ENCODE measurements around the gene EXOC3L1. TPM values are rescaled to one million over a fixed set of nuclear protein-coding genes. Genes with fewer than 3 reads are reported as not detected.

EXOC3L1 gene
- polyA plus RNA-seq, 2 of the 4 experiments (the other 2 are of a cell fraction), result 0.06 TPM; not detected in 1

GRCh38 chr16:67184995-67185650, 4.8 kb downstream of the EXOC3L1 start:
- no peak for FAIRE-seq
- peak; percentile 73 to 91 for DNase-seq (ENCODE audit: low read depth in 1 of 2, low spot score in 1 of 2)
- ChIA-PET CTCF (interaction anchor here (0.5 to 10.7 kb wide), 61 partner anchors 9 to 293 kb away, joined by 3 to 162 read pairs (median 5); partner anchors contain the start of genes B3GNT9, CES3, FBXL8 and NOL3), POLR2A (interaction anchor here (1.5 to 1.6 kb wide), 3 partner anchors 11 to 167 kb away, joined by 3 to 4 read pairs (median 3); partner anchors contain the start of gene TMEM208)
- no peak for TF ChIP-seq RCOR1 (IDR thresholded peaks at IDR 0.05; ENCODE audit: low read depth, low read length)
- TF ChIP-seq TFCP2L1 (CRISPR knock-in tag; IDR thresholded peaks at IDR 0.05), result no peak
- peak; percentile 67; the same call in 1 of the 2 replicates for TF ChIP-seq HOXB13 (CRISPR knock-in tag; IDR thresholded peaks at IDR 0.05; ENCODE audit: low read depth)
- TF ChIP-seq EHF (CRISPR knock-in tag; IDR thresholded peaks at IDR 0.05), result 0 out of 2 replicates have a peak, but pooled peaks have one; percentile 30
- no peak for TF ChIP-seq PBX3 (IDR thresholded peaks at IDR 0.05)
- TF ChIP-seq HOXB5 (CRISPR knock-in tag; IDR thresholded peaks at IDR 0.05), result peak; percentile 70; the same call in 1 of the 2 replicates
- no peak for TF ChIP-seq KDM5A (IDR thresholded peaks at IDR 0.05)
- TF ChIP-seq FOSB (CRISPR knock-in tag; IDR thresholded peaks at IDR 0.05), result no peak
- peak; percentile 98 for TF ChIP-seq REST (IDR thresholded peaks at IDR 0.05)
- no peak for TF ChIP-seq HOXA7 (CRISPR knock-in tag; IDR thresholded peaks at IDR 0.05)
- TF ChIP-seq SMC3 (IDR thresholded peaks at IDR 0.05), result peak; percentile 91
- TF ChIP-seq HES2 (IDR thresholded peaks at IDR 0.05), result no peak
- TF ChIP-seq MYC (IDR thresholded peaks at IDR 0.05; ENCODE audit: borderline replicate concordance, low read length), result 0 out of 2 replicates have a peak, but pooled peaks have one; percentile 57
- no peak for TF ChIP-seq TP53 (CRISPR knock-in tag; IDR thresholded peaks at IDR 0.05)
- peak; percentile 77 for TF ChIP-seq MAX (IDR thresholded peaks at IDR 0.05)
- TF ChIP-seq MAFK (IDR thresholded peaks at IDR 0.05; ENCODE audit: partially characterized antibody), result no peak
- TF ChIP-seq GATA3 (IDR thresholded peaks at IDR 0.05; ENCODE audit: borderline replicate concordance), result no peak
- TF ChIP-seq EHMT2 (IDR thresholded peaks at IDR 0.05; ENCODE audit: low read depth), result peak; percentile 62
- TF ChIP-seq ATOH8 (CRISPR knock-in tag; IDR thresholded peaks at IDR 0.05; ENCODE audit: low read depth), result 0 out of 2 replicates have a peak, but pooled peaks have one; percentile 40
- TF ChIP-seq RFX5 (IDR thresholded peaks at IDR 0.05), result no peak
- peak; percentile 73 for TF ChIP-seq CTCF (IDR thresholded peaks at IDR 0.05)
- no peak for TF ChIP-seq BHLHE40 (IDR thresholded peaks at IDR 0.05; ENCODE audit: low read depth, low read length)
- TF ChIP-seq NR3C1 (IDR thresholded peaks at IDR 0.05), result no peak
- no peak for TF ChIP-seq E2F6 (IDR thresholded peaks at IDR 0.05; ENCODE audit: borderline replicate concordance, low read depth)
- TF ChIP-seq CHD2 (IDR thresholded peaks at IDR 0.05; ENCODE audit: low read length, partially characterized antibody), result no peak
- TF ChIP-seq MAZ (IDR thresholded peaks at IDR 0.05; ENCODE audit: borderline replicate concordance, low read depth, low read length), result 0 out of 2 replicates have a peak, but pooled peaks have one; percentile 47
- peak; percentile 73 to 74 for TF ChIP-seq RAD21 (conservative IDR thresholded peaks at IDR 0.05 in 1 of 2, IDR thresholded peaks at IDR 0.05 in 1 of 2)
- TF ChIP-seq BCL3 (IDR thresholded peaks at IDR 0.05), result no peak
- no peak for TF ChIP-seq PHF8 (IDR thresholded peaks at IDR 0.05; ENCODE audit: borderline replicate concordance, low read depth)
- 49% methylated on average over 35 of the region's 43 CpGs for WGBS (ENCODE audit: missing lambda C conversion rate)
- no peak overlapping the region; the same call in 2 of the 3 replicates for H3K4me3 ChIP-seq
- peak overlapping the region; percentile 89 for H3K4me2 ChIP-seq
- H3K4me1 ChIP-seq, result peaks cover 33% of the 10 kb centered on the region
- H3K27ac ChIP-seq, result no peak overlapping the region
- H3K9me3 ChIP-seq, result no peaks in the 10 kb centered on the region
- ATAC-seq, result peak; percentile 63 to 75

All from A549 (cell line).